Cardiac fibroblast (primary cell): ENCODE data around the gene FAM131C.
A peak's percentile ranks its signal among the peaks of the same experiment; 100 is the strongest.

Experiments used
- DNase-seq, 2 donors: peaks; one replicate each; pipeline versions ENCODE4 v3.0.0 to v3.0.0-alpha.2; 2010; ENCODE audit warnings: low read depth in 2 of 2
- H3K4me3 ChIP-seq, 2 donors: replicated peaks in 1 of 2; 1 replicate in 1 of 2; 2 replicates in 1 of 2; pipeline ENCODE4 v1.5.1; 2011; ENCODE audit warnings: low read depth in 2 of 2, low read length in 2 of 2, mild to moderate bottlenecking in 2 of 2, moderate library complexity in 1 of 2
- TF ChIP-seq, protein P1 (sequence below): IDR thresholded peaks from one replicate; pipeline ENCODE4 v1.5.1; 2011; ENCODE audit warnings: low read depth, mild to moderate bottlenecking, low read length, inconsistent platforms

The FAM131C gene

DNA sequence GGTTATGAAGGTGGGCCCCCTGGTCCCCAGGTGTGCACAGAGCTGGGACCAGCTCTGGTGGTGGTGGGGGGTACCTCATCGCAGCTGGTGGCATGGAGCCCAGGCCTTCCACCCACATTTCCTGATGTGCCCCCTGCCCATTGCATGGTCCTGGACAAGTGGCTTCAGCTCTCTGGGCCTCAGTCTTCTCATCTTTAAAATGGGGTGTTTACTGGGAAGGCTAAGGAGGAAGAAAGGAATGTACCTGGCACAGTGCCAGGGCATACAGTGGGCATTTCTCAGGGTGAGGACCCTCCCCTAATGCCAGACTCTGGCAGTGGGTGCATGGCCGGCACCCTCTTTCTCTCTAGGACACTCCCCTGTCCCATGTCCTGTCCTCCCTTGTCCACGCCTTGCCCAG lies 22.4 kb downstream of the FAM131C start:
- DNase-seq: no peak
- TF ChIP-seq, protein P1, sequence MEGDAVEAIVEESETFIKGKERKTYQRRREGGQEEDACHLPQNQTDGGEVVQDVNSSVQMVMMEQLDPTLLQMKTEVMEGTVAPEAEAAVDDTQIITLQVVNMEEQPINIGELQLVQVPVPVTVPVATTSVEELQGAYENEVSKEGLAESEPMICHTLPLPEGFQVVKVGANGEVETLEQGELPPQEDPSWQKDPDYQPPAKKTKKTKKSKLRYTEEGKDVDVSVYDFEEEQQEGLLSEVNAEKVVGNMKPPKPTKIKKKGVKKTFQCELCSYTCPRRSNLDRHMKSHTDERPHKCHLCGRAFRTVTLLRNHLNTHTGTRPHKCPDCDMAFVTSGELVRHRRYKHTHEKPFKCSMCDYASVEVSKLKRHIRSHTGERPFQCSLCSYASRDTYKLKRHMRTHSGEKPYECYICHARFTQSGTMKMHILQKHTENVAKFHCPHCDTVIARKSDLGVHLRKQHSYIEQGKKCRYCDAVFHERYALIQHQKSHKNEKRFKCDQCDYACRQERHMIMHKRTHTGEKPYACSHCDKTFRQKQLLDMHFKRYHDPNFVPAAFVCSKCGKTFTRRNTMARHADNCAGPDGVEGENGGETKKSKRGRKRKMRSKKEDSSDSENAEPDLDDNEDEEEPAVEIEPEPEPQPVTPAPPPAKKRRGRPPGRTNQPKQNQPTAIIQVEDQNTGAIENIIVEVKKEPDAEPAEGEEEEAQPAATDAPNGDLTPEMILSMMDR: no peak
- H3K4me3 ChIP-seq: no peak overlapping the region

DNA sequence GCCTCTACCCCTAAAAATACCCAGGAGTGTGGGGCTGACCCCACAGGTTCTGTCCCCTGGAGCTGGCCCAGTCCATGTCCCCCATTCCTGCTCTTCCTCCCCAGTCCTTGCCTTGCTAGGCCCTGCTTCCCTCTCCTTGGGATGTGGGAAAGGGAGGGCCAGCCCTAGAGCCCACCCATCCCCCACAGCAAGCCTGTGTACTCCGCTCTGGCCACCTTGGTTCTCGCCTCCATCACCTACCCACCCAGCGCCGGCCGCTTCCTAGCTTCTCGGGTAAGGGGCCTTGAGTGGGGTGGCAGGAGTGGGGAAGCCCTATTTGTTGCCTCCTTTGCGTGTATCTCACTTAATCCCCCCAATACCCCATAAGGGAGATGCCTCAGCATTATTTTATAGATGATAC lies 23.1 kb downstream of the FAM131C start:
- no peak overlapping the region for H3K4me3 ChIP-seq
- DNase-seq: no peak
- TF ChIP-seq, protein P1: no peak

GRCh38 chr1:16048573-16049189 lies 24.8 kb downstream of the FAM131C start:
- DNase-seq: peak in 1 of 2 donors; percentile 57
- TF ChIP-seq, protein P1: no peak
- H3K4me3 ChIP-seq: peak overlapping the region; percentile 24 to 35

GRCh38 chr1:16047791-16048475 lies 25.5 kb downstream of the FAM131C start:
- no peak for DNase-seq
- TF ChIP-seq, protein P1: no peak
- no peak overlapping the region for H3K4me3 ChIP-seq

GRCh38 chr1:16046842-16047241 lies 26.6 kb downstream of the FAM131C start:
- no peak overlapping the region for H3K4me3 ChIP-seq
- TF ChIP-seq, protein P1: no peak
- DNase-seq: peak; percentile 10 to 22

GRCh38 chr1:16043950-16044349 lies 29.5 kb downstream of the FAM131C start:
- TF ChIP-seq, protein P1: no peak
- DNase-seq: no peak
- no peak overlapping the region for H3K4me3 ChIP-seq
